ENCODE data around the gene ANKS1B.

DNA sequence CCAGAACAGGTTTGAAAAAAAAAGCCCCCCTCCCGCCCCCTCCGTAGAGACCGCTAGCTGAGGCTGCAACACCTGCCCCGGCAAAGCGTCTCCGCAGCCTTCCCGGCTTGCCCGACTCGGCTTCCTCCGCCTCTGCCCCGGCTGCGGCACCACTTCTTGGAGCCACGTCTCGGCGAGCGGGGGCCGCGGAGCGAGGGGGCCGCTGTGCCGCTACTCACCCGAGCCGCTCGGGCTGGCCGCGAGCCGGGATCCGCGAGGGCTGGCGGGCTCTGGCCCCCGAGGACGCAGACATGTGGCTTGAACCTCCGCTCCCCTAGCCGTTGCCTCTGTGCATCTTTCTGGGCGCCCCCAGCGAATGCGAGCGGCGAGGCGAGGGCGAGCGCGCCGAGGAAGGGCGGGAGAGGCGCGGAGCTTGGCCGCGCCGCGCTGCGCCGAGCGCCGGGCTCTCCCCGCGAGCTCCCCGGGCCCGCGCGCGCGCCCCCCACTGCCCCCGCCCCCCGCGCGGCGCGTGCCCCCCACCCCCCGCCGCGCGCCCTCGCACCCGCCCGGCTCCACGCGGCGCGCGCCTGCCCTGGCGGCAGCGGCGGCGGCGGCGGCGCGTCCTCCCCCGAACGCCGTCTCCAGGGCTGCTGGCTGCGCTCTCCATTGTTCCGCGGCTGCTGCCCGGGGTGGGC lies 1090.2 kb downstream of the ANKS1B start:
- TF ChIP-seq POLR2A (IDR thresholded peaks at IDR 0.05; ENCODE audit: borderline replicate concordance, extremely low read depth, insufficient read depth, insufficient read length) (no peak), ELF1 (IDR thresholded peaks at IDR 0.05; ENCODE audit: borderline replicate concordance, low read depth) (no peak), FOSL1 (IDR thresholded peaks at IDR 0.05; ENCODE audit: low read depth) (no peak), RAD21 (IDR thresholded peaks at IDR 0.05; ENCODE audit: low read depth) (no peak)
- TF ChIP-seq, protein P1, sequence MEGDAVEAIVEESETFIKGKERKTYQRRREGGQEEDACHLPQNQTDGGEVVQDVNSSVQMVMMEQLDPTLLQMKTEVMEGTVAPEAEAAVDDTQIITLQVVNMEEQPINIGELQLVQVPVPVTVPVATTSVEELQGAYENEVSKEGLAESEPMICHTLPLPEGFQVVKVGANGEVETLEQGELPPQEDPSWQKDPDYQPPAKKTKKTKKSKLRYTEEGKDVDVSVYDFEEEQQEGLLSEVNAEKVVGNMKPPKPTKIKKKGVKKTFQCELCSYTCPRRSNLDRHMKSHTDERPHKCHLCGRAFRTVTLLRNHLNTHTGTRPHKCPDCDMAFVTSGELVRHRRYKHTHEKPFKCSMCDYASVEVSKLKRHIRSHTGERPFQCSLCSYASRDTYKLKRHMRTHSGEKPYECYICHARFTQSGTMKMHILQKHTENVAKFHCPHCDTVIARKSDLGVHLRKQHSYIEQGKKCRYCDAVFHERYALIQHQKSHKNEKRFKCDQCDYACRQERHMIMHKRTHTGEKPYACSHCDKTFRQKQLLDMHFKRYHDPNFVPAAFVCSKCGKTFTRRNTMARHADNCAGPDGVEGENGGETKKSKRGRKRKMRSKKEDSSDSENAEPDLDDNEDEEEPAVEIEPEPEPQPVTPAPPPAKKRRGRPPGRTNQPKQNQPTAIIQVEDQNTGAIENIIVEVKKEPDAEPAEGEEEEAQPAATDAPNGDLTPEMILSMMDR (IDR thresholded peaks at IDR 0.05 in 2 of 3, conservative IDR thresholded peaks at IDR 0.05 in 1 of 3; ENCODE audit: borderline replicate concordance in 1 of 3, insufficient read depth in 1 of 3, low read depth in 2 of 3, low read length in 2 of 3) = no peak

Measured in HCT116 (cell line).